ENCODE measurements around the gene LSM3.

Gene LSM3

GRCh38 chr3:14242490-14243311, 64.1 kb downstream of the LSM3 start:
- DNase-seq, result no peak

- no peak for DNase-seq
These were observed 65.2 kb downstream of the LSM3 start for GRCh38 chr3:14243782-14244181.

GRCh38 chr3:14244521-14245247, 66.1 kb downstream of the LSM3 start:
- DNase-seq, result no peak

GRCh38 chr3:14245248-14245639, 66.6 kb downstream of the LSM3 start:
- no peak for DNase-seq

- no peak for DNase-seq
These were observed 67.2 kb downstream of the LSM3 start for GRCh38 chr3:14245822-14246221.

- DNase-seq, result no peak
These were observed 67.8 kb downstream of the LSM3 start for GRCh38 chr3:14246414-14246813.

- DNase-seq, result no peak
These were observed 69.8 kb downstream of the LSM3 start for GRCh38 chr3:14248477-14248848.

- DNase-seq, result no peak
These were observed 70.4 kb downstream of the LSM3 start for GRCh38 chr3:14248849-14249523.
